HG03575 (cell line): Measurements from ENCODE around the gene ATP8B4.

Experiments used
- ATAC-seq: cut with Tn5 transposase; IDR thresholded peaks from one replicate; pipeline ENCODE4 v1.9.1; 2021; ENCODE audit not compliant: unreplicated experiment, insufficient number of reproducible peaks, low FRiP score; ENCODE audit errors: extremely low read depth

Gene ATP8B4

DNA sequence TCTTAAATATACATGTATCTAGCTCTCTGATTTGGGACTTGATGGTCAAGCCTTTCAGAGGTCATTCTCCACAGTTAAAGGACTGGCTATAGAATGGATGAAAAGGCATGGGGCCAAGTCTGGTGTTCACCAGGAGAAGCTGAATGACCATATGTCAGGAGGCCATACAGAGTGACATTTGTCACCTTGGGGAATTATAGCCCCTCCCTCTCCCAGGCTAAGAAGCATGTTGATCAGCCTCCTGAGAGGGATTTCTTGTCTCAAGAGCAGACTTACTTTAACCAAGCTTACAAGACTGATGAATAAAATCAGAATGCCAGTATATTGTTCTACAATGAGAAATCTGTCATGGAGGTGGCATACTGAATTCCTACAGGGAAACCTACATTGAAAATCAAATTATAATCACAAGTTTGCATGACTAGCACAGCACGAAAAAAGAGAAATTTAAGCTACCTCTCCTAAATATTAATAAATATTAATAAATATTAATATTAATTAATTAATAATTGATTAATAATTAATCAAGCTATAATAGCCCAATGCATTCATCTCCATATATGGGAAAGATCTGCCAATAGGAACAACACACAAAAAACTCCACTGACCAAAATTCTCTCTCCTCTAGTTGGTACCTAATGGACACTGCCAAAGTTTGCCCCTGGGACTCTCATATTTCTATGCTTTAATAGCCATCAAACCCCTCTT, 47.3 kb downstream of the ATP8B4 start:
- no peak for ATAC-seq

DNA sequence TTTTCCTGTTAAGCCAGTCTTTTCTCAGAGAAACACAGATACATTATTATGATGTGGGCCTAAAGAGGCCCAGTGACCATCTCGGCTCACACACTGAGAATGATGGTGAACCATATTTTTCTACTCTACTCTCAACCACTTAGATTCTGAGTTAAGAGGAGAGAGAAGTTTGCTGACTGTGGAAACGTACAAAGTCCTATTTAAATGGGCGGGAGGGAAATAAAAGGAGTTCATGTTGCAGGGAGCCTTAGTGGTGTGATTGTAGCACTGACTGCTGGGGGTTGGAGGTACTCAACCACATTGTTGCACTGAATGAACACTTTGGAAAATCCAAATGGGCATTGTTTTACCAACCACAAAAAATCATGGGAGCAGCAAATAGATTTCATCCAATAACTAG, 51.0 kb downstream of the ATP8B4 start:
- ATAC-seq: no peak

DNA sequence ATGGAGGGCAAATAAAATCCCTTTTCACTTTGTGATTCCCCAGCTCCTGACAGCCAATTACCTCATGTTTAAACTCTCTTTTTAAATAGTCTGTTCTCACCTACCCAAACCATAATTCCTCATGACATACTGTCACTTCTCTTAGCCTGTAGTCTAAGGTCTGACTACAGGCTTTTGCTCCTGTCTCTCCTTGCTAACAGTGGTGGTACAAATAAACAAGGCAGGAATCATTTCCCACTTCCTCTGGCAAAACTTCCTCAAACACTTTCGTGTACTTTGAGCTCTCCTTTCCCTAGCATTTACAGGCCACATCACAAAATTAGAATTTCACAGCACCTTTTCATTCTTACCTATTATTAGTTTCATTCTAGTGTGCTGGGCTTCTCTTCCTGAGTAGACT, 51.8 kb downstream of the ATP8B4 start:
- ATAC-seq: no peak

DNA sequence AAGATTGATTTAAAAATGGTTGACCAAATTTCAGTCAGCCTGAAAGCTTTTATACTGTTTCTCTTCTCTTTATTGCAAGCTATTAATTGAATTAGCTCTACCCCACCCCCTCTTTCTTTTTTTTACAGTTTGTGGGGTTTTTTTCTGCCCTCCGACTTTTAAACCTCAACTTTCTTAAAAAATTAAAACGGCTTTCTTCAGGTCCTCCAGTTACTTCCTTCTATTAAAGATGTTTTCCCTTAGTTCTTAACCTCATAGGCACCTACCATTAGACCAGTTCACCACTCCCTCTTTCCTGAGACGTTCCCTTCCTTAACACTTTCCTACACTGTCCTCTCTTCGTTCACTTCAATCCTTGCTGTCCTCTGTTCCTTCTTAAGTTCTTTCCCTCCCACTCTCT, 52.4 kb downstream of the ATP8B4 start:
- no peak for ATAC-seq

DNA sequence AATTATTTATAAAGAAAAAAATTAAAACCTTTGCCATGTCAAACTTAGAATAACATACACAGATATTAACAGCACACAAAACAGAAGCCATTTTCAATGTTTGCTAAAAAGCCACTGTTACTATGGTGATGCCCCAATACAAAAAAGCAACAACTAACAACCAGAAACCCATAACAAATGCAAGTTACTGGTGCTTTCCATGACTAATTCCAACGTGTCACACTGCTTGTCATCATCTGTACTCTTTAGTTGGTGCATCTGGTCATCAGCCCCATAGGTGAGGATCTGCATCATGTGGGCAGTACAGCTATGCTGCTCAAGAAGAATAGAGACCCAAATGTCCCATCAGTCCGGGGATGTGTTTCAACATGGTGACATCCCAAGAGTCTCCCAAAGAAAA, 52.8 kb downstream of the ATP8B4 start:
- no peak for ATAC-seq

DNA sequence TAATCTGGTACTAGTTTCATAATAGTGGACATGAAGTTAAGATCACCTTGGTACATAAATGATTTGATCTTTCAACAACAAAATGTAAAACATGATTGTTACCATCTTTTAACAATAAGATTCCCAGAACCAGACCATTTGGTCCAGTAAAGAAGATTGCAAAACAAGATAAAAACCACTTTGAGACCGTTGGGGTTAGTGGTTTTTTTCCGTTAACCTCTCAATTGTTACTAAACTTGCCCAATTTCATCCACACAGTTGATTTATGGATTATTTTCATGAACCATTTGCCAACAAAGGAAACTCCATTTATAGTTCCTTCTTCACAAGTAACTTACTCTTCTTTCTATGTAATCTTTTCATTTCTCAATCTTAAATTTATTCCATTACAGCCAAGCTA, 53.8 kb downstream of the ATP8B4 start:
- no peak for ATAC-seq

DNA sequence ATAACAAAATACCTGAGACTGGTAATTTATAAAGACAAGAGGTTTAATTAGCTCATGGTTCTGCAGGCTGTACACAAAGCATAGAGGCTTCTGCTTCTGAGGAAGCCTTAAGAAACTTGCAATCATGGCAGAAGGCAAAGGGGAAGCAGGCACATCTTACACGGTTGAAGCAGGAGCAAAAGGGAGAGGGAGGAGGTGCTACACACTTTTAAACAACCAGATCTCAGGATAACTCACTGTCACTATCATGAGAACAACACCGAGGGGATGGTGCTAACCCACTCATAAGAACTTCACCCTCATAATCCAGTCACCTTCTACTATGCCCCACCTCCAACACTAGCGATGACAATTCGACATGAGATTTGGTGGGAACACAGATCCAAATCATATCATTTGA, 54.4 kb downstream of the ATP8B4 start:
- no peak for ATAC-seq

DNA sequence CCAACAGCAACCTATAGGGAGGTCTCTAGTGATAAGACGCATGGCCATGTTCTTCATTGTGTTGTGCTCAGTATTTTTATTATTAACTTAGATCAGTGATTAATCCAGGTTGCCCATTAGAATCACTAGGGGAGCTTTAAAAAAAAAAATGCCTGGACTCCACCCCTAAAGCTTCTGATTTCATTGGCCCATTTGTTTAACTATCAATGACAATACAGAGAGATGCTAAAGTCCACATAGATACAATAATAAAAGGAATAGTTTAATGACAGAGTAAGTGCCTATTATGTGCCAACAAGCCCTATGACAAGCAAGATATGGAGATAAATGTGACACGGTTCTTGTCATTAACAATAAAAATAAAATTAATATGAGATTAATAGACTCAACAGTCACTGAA, 55.8 kb downstream of the ATP8B4 start:
- no peak for ATAC-seq

DNA sequence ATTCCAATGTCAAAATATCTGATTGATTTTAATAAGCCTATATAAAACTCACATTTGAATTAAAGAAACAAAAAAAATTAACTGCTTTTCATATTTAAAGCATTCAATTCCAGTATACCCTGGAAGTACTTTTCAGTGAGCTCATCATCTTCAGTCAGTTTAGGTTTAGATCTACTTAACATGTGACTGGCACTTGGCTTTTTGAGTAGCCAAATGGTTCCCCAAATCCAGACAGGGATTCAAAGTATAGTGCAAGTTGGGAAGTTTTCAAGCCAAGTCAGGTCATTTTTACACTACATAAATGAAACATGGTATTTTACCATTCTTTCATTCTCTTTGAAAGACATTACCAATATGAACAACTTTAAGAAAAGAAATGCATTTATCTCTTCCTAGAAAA, 57.5 kb downstream of the ATP8B4 start:
- no peak for ATAC-seq

DNA sequence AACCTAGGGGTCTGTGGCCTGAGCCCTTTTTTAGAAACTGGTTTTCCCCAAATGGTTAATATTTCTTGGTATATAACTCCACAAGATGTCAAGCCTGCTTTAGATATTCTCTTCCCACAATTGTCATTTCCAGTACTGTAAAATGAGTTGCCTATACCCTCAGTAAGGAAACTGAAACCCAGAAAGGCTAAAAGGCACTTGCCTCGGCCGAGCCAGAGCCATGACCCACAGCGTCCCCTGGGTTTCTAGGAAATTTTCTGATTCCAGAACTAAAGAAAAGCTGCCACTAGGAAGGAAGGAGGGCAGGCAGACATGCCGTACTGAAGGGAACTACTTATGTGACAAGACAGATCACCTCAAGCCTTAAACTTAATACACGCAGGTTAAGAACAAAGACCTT, 59.1 kb downstream of the ATP8B4 start:
- ATAC-seq: no peak

DNA sequence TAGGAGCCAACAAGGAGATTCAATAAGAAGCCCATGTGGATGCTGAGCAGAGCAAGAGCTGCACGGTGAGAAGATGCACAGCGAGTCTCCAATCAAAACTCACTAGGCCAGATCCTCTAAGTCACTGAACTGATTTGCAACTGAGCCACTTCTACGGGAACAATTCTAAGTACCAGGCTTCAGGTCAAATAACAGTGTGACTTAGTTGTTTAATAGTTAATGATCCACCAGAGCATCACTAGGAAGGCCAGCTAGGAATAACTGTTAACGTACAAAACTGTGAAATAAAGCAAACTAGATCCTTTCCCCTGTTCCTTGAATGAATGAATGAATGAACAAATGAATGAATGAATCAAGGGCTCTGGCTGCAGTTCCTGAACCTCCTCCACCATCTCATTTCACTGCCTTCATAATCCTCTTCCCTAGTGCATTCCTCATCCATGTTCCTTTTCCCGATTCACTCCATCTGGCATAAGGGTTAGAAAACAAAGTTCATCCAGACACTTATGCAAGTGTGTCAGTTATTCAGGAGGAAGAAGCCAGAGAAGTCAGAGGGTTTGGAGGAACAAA, 59.7 kb downstream of the ATP8B4 start:
- ATAC-seq: no peak

DNA sequence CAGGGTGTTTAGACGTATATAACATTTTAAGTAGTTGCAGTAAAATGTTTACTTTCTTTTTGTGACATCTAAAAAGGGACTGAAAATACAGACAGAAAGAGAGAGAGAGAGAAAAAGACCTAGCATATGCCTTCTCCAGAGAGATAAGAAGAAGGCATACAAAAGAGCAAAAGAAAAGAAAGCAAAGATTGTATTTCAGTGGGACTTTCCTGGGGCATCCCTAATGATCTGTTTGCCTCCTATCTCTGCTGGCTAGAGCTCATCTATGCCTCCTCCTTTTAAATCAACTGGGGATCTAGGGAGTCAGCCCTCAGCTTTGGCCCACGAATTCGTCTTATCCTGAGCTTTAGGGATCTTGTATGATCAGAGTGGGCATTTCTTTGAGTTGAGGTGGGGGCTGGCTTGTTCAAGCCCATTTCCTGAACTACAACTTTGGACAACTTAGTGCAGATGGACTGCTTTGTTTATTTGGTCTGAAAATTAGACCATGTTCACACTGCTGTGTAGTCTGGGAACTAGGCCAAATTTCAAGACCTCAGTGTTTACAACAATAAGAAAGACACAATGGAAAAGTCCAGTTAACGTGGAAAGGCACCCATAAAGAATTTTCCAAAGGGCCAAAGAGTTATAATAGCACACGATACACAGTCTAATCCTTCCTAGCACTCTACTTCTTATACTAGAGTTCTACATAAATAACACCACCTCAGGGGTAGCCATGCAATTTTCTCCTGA, 61.0 kb downstream of the ATP8B4 start:
- ATAC-seq: no peak

DNA sequence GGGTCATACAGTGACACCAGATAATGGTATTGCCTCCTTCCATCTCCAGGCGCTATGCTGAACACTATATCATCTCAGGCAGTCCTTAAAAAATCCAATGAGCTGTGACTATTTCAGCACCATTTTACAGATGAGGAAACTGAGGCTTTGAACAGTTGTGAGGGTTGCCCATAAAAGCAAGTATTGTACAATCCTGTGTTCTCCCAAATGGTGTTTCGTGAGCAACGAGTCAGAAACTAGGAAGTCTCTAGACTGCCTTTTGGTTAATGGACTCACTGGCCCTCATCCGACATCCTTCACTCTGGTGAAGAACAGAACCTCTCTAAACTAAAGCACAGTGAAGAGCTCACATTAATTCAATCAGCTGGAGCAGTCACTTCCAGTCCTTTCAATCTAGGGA, 61.8 kb downstream of the ATP8B4 start:
- ATAC-seq: no peak

DNA sequence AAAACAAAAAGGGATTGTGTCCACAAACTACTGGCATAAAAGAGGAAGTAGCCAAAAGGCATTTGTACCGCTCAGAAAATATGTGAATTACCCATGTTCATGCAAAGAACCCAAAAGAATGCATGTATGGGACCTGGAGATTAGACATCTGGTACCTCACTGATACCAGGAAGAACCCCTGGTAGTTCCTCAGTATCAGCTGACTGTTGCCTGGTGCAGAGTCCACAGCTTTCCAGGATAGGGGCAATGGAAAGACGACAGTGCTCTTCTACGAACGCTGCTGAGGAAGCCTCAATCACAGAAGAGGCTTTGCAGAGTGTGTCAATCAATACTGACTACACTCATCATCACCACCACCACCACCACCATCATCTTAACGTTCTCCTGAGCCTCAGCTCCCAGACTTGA, 63.3 kb downstream of the ATP8B4 start:
- no peak for ATAC-seq

DNA sequence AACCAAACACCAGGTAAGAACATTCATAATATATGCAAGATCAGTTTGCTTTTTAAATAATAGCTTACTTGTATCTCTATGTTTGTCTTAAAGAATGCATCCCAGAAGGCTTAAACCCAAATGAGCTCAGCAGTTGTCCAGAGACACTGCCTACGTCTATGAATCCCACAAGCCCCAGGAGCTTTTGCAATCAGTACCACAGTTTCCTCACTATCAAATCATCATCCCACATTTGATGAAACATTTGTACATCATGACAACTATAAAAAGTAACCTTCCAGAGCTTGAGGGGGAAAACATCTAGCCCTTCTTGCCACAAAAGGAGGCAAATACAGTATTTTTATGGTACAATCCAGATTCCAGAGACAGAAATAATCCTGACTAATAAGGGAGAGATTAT, 63.7 kb downstream of the ATP8B4 start:
- ATAC-seq: no peak

DNA sequence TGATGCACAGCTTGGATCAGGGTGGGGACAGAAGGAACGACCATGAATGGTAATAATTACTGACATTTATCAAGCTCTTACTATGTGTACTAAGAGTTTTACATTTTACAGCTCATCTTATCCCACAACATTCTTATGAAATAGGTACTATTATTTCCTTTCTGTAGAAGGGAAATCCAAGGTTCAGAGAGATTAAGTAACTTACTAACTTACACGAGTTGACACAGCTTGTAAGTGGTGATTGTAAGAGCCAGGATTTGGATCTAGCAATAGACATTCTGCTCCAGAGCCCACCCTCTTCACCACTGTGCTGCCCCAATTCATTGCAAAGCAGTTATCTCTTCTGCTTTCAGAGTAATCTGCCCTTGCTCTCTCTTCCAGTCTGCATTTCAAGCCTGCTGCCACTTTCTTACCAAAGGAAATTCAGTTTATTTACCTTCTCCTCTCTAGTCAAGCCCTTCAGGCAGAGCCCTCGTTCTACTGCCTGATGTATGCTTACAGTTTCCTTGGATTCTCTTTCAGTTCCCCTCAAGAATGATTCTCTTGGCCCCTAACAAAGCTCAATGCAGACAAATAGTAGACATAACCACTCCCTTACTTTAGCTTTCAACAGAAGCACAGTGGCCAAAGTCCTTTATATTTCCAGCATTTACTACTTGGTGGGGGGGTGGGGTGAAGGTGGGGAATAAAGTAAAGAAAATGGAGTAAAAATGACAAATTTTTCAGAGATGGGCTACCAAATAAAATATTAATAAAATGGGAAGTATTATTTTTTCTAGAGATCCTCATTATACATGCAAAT, 65.8 kb downstream of the ATP8B4 start:
- ATAC-seq: no peak

DNA sequence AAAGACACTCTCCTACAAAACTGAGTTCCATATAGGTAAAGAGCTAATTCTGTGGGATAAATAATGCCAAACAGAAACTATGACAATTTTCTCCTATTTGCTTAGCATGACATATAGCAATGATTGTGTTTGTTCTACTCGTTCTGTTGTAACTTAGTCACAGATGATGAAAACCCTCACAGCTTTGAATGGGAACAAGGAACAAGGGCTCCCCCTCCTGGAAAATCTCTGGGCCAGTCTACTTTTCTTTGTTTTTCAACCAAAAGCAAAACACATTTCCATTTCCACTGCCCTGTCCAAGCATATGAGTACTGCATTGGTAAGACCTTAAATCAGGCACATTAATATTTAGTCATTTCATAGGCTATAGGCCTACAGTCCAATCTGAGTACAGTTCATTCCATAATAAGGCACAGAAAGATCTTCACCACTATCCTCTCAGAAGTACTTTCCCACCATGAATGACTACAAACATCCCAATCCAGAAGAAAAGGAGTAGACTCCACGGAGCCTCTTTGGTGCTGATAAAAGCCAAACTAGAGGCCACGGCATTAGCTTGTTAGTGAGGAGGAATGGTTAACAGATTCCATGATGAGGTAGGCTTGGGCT, 67.1 kb downstream of the ATP8B4 start:
- no peak for ATAC-seq

DNA sequence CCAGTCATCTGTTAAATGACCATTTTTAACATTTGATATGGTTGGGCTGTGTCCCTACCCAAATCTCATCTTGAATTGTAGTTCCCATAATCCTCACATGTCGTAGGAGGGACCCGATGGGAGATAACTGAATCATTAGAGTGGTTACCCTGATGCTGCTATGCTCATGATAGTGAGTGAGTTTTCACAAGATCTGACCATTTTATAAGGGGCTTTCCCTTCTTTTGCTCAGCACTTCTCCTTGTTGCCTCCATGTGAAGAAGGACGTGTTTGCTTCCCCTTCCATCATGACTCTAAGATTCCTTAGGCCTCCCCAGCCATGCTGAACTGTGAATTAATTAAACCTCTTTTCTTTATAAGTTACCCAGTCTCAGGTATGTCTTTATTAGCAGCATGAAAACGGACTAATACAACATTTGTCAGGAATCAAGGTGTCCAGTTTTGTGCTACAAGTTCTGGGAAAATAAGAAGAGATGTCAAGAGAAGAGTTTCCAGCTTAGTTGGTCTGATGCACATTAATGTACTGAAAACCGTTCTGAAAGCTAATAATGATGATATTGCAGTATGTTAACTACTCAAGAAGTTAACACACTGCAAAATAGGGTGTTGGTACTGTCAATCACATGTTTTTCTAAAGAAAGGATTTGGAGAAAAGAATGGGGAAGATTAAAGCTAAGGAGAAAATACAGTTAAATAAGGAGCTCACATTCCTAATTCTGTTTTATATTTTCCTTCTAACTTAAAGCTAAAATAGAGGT, 67.9 kb downstream of the ATP8B4 start:
- no peak for ATAC-seq

DNA sequence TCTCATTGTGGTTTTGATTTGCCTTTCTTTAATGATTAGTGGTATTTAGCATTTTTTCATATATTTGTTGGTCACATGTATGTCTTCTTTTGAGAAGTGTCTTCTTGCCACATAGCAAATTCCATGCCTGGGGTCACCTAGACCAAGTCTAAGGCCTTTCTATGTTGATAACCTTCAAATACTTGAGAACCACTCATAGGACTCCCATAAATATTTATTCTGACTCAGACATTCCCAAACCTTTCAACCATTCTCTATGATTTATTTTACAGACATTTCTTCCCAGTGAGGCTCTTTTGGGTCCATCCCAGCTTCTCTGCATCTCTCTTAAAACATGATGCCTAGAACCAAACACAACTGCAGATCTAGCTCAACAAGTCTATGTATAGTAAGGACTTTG, 69.2 kb downstream of the ATP8B4 start:
- no peak for ATAC-seq
